WERI-Rb-1 (cell line): ENCODE data around the gene TTC23L.
A peak's percentile ranks its signal among the peaks of the same experiment; 100 is the strongest.
"Not testable (repeated sequence)": the region's sequence is repeated elsewhere in the genome, so short reads cannot be mapped to it uniquely, and the experiment has no call there.

Experiments used
- DNase-seq: peaks from one replicate; pipeline ENCODE4 v3.0.0-alpha.2; 2020
- H3K27ac ChIP-seq: fragments of 250-450 bp; sonication (Bioruptor Pico); 2 replicates; pipeline ENCODE4 v1.5.1; 2020; ENCODE audit warnings: mild to moderate bottlenecking, moderate library complexity
- H3K27me3 ChIP-seq: fragments of 250-450 bp; sonication (Bioruptor Pico); 2 replicates; pipeline ENCODE4 v1.5.1; 2021; ENCODE audit warnings: mild to moderate bottlenecking, low read depth, moderate library complexity; ENCODE audit not compliant: insufficient read depth, severe bottlenecking
- H3K36me3 ChIP-seq: fragments of 250-450 bp; sonication (Bioruptor Pico); 2 replicates; pipeline ENCODE4 v1.5.1; 2020; ENCODE audit warnings: mild to moderate bottlenecking, moderate library complexity
- H3K4me3 ChIP-seq: 2 replicates; pipeline ENCODE4 v1.5.1; 2011; ENCODE audit warnings: low read depth, mild to moderate bottlenecking, control low read depth, low read length
- H3K9me3 ChIP-seq: fragments of 250-450 bp; sonication (Bioruptor Pico); 2 replicates; pipeline ENCODE4 v1.5.1; 2021; ENCODE audit warnings: mild to moderate bottlenecking, moderate library complexity; ENCODE audit not compliant: severe bottlenecking
- TF ChIP-seq, protein P1 (sequence below): IDR thresholded peaks from 2 replicates; pipeline ENCODE4 v1.5.1; 2011; ENCODE audit warnings: low read depth, mild to moderate bottlenecking, control low read depth, inconsistent platforms, low read length

The TTC23L gene

GRCh38 chr5:34916518-34916917, 77.6 kb downstream of the TTC23L start:
- DNase-seq: no peak
- TF ChIP-seq, protein P1, sequence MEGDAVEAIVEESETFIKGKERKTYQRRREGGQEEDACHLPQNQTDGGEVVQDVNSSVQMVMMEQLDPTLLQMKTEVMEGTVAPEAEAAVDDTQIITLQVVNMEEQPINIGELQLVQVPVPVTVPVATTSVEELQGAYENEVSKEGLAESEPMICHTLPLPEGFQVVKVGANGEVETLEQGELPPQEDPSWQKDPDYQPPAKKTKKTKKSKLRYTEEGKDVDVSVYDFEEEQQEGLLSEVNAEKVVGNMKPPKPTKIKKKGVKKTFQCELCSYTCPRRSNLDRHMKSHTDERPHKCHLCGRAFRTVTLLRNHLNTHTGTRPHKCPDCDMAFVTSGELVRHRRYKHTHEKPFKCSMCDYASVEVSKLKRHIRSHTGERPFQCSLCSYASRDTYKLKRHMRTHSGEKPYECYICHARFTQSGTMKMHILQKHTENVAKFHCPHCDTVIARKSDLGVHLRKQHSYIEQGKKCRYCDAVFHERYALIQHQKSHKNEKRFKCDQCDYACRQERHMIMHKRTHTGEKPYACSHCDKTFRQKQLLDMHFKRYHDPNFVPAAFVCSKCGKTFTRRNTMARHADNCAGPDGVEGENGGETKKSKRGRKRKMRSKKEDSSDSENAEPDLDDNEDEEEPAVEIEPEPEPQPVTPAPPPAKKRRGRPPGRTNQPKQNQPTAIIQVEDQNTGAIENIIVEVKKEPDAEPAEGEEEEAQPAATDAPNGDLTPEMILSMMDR: no peak
- peak overlapping the region; percentile 98 for H3K4me3 ChIP-seq
- H3K27ac ChIP-seq: peak overlapping the region; percentile 97
- no peaks in the 10 kb centered on the region for H3K27me3 ChIP-seq
- no peaks in the 10 kb centered on the region for H3K9me3 ChIP-seq
- peaks cover 66% of the 10 kb centered on the region for H3K36me3 ChIP-seq

DNA sequence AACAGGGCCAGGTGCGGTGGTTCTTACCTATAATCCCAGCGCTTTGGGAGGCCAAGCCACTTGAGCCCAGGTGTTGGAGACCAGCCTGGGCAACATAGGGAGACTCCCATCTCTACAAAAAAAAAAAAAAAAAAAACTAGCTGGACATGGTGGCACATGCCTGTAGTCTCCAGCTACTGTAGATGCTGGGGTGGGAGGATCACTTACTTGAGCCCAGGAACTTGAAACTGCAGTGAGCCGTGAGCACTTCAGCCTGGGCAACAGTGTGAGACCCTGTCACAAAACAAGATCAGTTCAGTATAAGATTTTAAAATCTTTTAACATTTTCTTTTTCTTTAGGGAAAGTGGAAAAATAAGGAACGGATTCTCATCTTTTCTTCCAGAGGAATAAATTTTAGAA, 79.1 kb downstream of the TTC23L start:
- H3K27ac ChIP-seq: no peak overlapping the region
- no peak overlapping the region for H3K4me3 ChIP-seq
- no peaks in the 10 kb centered on the region for H3K9me3 ChIP-seq
- H3K27me3 ChIP-seq: no peaks in the 10 kb centered on the region
- peaks cover 66% of the 10 kb centered on the region for H3K36me3 ChIP-seq
- DNase-seq: no peak
- TF ChIP-seq, protein P1: no peak

DNA sequence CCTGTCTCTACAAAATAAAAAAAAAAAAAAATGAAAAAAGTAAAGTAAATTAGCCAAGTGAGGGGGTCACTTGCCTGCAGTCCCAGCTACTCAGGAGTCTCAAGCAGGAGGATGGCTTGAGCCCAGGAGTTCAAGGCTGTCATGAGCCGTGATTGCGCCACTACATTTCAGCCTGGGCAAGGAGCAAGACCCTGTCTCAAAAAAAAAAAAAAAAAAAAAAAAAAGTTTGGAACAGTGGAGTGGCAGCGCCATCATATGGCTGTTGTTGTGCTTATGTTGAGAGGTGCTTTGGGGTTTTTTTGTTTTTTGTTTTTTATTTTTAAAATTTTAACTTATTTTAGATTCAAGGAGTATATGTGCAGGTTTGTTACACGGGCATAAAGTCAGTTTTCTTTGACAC, 80.1 kb downstream of the TTC23L start:
- no peaks in the 10 kb centered on the region for H3K27me3 ChIP-seq
- H3K36me3 ChIP-seq: peaks cover 67% of the 10 kb centered on the region
- no peak overlapping the region for H3K27ac ChIP-seq
- TF ChIP-seq, protein P1: no peak
- no peak for DNase-seq
- H3K9me3 ChIP-seq: no peaks in the 10 kb centered on the region
- no peak overlapping the region for H3K4me3 ChIP-seq

DNA sequence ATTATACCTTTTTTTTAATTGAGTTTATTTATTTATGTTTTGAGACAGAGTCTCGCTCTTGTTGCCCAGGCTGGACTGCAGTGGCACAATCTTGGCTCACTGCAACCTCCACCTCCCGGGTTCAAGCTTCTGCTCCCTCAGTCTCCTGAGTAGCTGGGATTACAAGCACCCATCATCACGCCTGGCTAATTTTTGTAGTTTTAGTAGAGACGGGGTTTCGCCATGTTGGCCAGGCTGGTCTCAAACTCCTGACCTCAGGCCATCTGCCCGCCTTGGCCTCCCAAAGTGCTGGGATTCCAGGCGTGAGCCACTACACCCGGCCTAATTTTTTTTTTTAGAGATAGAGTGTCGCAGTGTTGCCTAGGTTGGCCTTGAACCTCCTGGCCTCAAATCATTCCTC, 84.3 kb downstream of the TTC23L start:
- H3K36me3 ChIP-seq: peaks cover 87% of the 10 kb centered on the region
- not testable (repeated sequence) for H3K27ac ChIP-seq

DNA sequence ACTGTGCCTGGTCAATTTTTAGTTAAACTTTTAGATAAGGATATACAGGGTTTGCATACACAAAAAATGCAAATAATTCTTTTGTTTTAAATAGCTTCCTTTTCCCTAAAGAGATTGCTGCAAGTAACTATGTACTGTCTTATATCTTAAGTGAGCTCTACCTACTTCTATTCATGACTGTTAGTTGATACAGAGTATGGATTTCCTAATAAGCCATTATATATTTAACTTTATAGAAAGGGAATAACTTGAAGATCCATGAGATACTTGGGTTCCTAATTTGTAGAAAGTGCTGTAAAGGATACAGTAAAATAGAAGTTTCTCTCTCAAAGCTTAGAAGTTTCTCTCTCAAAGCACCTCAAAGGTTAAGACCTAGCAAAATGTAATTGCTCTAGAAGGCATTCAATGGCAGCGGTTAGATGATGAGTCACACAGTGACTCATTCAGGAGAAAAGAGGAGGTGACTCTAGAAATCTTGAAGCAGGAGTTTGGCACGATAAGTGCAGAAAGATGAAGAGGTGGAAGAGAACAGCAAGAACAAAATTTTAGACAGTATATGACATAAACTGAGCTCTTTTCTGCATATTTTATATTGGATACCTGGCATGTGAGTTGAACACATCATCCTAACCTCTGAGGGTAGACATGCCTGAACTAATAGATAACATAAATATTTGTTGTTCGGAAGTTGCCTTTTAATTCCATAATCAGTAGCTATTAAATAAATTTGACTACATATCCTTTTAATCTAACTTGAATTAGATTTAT, 84.9 kb downstream of the TTC23L start:
- H3K4me3 ChIP-seq: no peak overlapping the region
- H3K36me3 ChIP-seq: peaks cover 81% of the 10 kb centered on the region
- no peak overlapping the region for H3K27ac ChIP-seq
- H3K27me3 ChIP-seq: no peaks in the 10 kb centered on the region
- no peaks in the 10 kb centered on the region for H3K9me3 ChIP-seq
- DNase-seq: no peak
- TF ChIP-seq, protein P1: no peak

More for the DNA sequence above, 84.3 kb downstream of the TTC23L start:
- not testable (repeated sequence) for H3K4me3 ChIP-seq, H3K27me3 ChIP-seq, H3K9me3 ChIP-seq, DNase-seq

DNA sequence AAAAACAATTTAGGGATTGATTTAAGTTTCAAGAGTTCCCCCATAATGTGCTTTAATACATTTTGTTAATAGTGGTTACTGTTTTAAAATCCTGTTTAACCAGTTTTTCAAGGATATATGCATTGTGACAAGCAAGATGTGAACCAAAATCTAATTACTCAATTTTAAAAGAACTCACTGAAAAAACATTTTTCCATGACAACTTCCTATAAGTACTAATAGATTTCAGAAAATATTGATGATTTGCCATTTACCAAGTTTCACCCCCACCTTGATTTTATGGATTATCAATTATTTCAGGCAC, 85.5 kb downstream of the TTC23L start:
- Histone ChIP-seq H3K36me3 (peaks cover 79% of the 10 kb centered on the region), H3K27ac (no peak overlapping the region), H3K4me3 (no peak overlapping the region), H3K9me3 (no peaks in the 10 kb centered on the region), H3K27me3 (no peaks in the 10 kb centered on the region)
- TF ChIP-seq, protein P1: no peak
- no peak for DNase-seq
